SK-N-SH treated with all-trans-retinoic acid at 6 μM for 48 hours (cell line): ENCODE measurements around the gene DLK1.

Experiments used
- ATAC-seq: fragments of 200-7000 bp; cut with Tn5 transposase; 3 replicates; pipeline ENCODE4 v1.9.1; 2020; ENCODE audit warnings: mild to moderate bottlenecking, moderate library complexity
- ARNTL ChIP-seq: fragments of 450-650 bp; formaldehyde crosslinking; IDR thresholded peaks from 2 replicates; pipeline ENCODE4 v1.5.0; 2020; ENCODE audit warnings: low read depth, mild to moderate bottlenecking, moderate library complexity, borderline replicate concordance
- BACH2 ChIP-seq: fragments of 250-450 bp; sonication (Bioruptor Pico); IDR thresholded peaks from 2 replicates; pipeline ENCODE4 v1.9.0; 2021; ENCODE audit warnings: mild to moderate bottlenecking, borderline replicate concordance
- CSDC2 ChIP-seq: fragments of 250-450 bp; sonication (Bioruptor Pico); IDR thresholded peaks from 2 replicates; pipeline ENCODE4 v1.5.0; 2020; ENCODE audit warnings: mild to moderate bottlenecking, moderate library complexity
- CSRNP3 ChIP-seq: fragments of 250-450 bp; sonication (Bioruptor Pico); IDR thresholded peaks from 2 replicates; pipeline ENCODE4 v1.5.1; 2021; ENCODE audit warnings: mild to moderate bottlenecking, moderate library complexity
- ESRRG ChIP-seq: fragments of 250-450 bp; sonication (Bioruptor Pico); IDR thresholded peaks from 2 replicates; pipeline ENCODE4 v1.6.1; 2021; ENCODE audit warnings: mild to moderate bottlenecking
- GLIS3 ChIP-seq: fragments of 250-450 bp; sonication (Bioruptor Pico); IDR thresholded peaks from 2 replicates; pipeline ENCODE4 v1.5.0; 2020; ENCODE audit warnings: mild to moderate bottlenecking, moderate library complexity
- ISL1 ChIP-seq: fragments of 250-450 bp; sonication (Bioruptor Pico); IDR thresholded peaks from 2 replicates; pipeline ENCODE4 v2.1.2; 2022; ENCODE audit warnings: mild to moderate bottlenecking, moderate library complexity
- OSR1 ChIP-seq: fragments of 250-450 bp; sonication (Bioruptor Pico); IDR thresholded peaks from 2 replicates; pipeline ENCODE4 v1.8.0; 2022; ENCODE audit warnings: moderate library complexity, mild to moderate bottlenecking, inconsistent platforms
- POU6F1 ChIP-seq: fragments of 250-450 bp; sonication (Bioruptor Pico); IDR thresholded peaks from 2 replicates; pipeline ENCODE4 v1.8.0; 2021; ENCODE audit warnings: low read depth, mild to moderate bottlenecking, moderate library complexity, borderline replicate concordance
- SNAI2 ChIP-seq: fragments of 250-450 bp; sonication (Bioruptor Pico); IDR thresholded peaks from 2 replicates; pipeline ENCODE4 v1.5.0; 2020; ENCODE audit warnings: mild to moderate bottlenecking, moderate library complexity
- TCF4 ChIP-seq: fragments of 250-450 bp; sonication (Bioruptor Pico); IDR thresholded peaks from 2 replicates; pipeline ENCODE4 v1.8.0; 2021; ENCODE audit warnings: mild to moderate bottlenecking, moderate library complexity, borderline replicate concordance
- TOX ChIP-seq: fragments of 250-450 bp; sonication (Bioruptor Pico); IDR thresholded peaks from 2 replicates; pipeline ENCODE4 v1.8.0; 2021; ENCODE audit warnings: mild to moderate bottlenecking, moderate library complexity, borderline replicate concordance
- ZC3H10 ChIP-seq: fragments of 250-450 bp; sonication (Bioruptor Pico); IDR thresholded peaks from 2 replicates; pipeline ENCODE4 v1.5.1; 2021; ENCODE audit warnings: mild to moderate bottlenecking, moderate library complexity
- ZFP3 ChIP-seq: fragments of 250-450 bp; sonication (Bioruptor Pico); IDR thresholded peaks from 2 replicates; pipeline ENCODE4 v1.5.0; 2020; ENCODE audit warnings: mild to moderate bottlenecking, moderate library complexity
- ZNF565 ChIP-seq: fragments of 450-650 bp; formaldehyde crosslinking; conservative IDR thresholded peaks from 2 replicates; pipeline ENCODE4 v1.5.0; 2020; ENCODE audit warnings: low read depth, mild to moderate bottlenecking, moderate library complexity
- ZNF70 ChIP-seq: fragments of 450-650 bp; formaldehyde crosslinking; IDR thresholded peaks from 2 replicates; pipeline ENCODE4 v1.5.0; 2020; ENCODE audit warnings: mild to moderate bottlenecking, moderate library complexity
- ZNF8 ChIP-seq: fragments of 450-650 bp; formaldehyde crosslinking; IDR thresholded peaks from 2 replicates; pipeline ENCODE4 v1.5.0; 2020; ENCODE audit warnings: mild to moderate bottlenecking, moderate library complexity
- TF ChIP-seq, protein P1 (sequence below): fragments of 250-450 bp; sonication (Bioruptor Pico); IDR thresholded peaks from 2 replicates; pipeline ENCODE4 v1.5.0; 2020; ENCODE audit warnings: mild to moderate bottlenecking, moderate library complexity
- TF ChIP-seq, protein P2 (sequence below): fragments of 250-450 bp; sonication (Bioruptor Pico); IDR thresholded peaks from 2 replicates; pipeline ENCODE4 v1.5.1; 2020; ENCODE audit warnings: low read depth, mild to moderate bottlenecking, moderate library complexity

The DLK1 gene

DNA sequence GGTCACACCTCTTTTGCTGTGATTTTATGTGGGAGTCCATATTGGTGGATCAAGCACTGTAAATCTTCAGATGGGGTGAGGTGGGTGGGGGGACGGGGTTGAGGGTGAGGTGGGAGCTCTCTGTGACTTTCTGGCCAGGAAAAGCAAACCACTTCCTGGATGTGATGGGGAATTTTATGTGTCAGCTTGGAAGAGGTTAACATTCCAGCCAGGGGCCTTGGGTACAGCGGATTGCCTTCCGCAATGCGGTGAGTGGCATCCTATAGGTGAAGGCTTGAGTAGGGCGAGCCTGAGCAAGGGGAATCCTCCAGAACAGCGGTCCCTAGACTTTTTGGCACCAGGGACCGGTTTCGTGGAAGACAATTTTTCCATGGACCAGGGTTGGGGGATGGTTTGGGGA is 36.2 kb downstream of the DLK1 start (continued):
- TF ChIP-seq TCF4 (CRISPR knock-in tag): no peak

- TF ChIP-seq ESRRG (CRISPR knock-in tag): no peak
- no peak for TF ChIP-seq BACH2
- no peak for TF ChIP-seq CSRNP3
- TF ChIP-seq GLIS3 (CRISPR knock-in tag): no peak
- TF ChIP-seq OSR1 (CRISPR knock-in tag): no peak
- no peak for TF ChIP-seq ARNTL
- no peak for TF ChIP-seq POU6F1 (CRISPR knock-in tag)
- TF ChIP-seq ZNF70 (CRISPR knock-in tag): no peak
- no peak for TF ChIP-seq CSDC2 (CRISPR knock-in tag)
- no peak for TF ChIP-seq TOX
- no peak for TF ChIP-seq ZFP3 (CRISPR knock-in tag)
Observed at GRCh38 chr14:100764471-100765115, 37.9 kb downstream of the DLK1 start.

GRCh38 chr14:100765296-100765695 is 38.6 kb downstream of the DLK1 start:
- ATAC-seq: no peak
- no peak for TF ChIP-seq ZC3H10 (CRISPR knock-in tag)
- no peak for TF ChIP-seq ESRRG (CRISPR knock-in tag)
- TF ChIP-seq TCF4 (CRISPR knock-in tag): no peak
- no peak for TF ChIP-seq ISL1 (CRISPR knock-in tag)
- TF ChIP-seq, protein P1, sequence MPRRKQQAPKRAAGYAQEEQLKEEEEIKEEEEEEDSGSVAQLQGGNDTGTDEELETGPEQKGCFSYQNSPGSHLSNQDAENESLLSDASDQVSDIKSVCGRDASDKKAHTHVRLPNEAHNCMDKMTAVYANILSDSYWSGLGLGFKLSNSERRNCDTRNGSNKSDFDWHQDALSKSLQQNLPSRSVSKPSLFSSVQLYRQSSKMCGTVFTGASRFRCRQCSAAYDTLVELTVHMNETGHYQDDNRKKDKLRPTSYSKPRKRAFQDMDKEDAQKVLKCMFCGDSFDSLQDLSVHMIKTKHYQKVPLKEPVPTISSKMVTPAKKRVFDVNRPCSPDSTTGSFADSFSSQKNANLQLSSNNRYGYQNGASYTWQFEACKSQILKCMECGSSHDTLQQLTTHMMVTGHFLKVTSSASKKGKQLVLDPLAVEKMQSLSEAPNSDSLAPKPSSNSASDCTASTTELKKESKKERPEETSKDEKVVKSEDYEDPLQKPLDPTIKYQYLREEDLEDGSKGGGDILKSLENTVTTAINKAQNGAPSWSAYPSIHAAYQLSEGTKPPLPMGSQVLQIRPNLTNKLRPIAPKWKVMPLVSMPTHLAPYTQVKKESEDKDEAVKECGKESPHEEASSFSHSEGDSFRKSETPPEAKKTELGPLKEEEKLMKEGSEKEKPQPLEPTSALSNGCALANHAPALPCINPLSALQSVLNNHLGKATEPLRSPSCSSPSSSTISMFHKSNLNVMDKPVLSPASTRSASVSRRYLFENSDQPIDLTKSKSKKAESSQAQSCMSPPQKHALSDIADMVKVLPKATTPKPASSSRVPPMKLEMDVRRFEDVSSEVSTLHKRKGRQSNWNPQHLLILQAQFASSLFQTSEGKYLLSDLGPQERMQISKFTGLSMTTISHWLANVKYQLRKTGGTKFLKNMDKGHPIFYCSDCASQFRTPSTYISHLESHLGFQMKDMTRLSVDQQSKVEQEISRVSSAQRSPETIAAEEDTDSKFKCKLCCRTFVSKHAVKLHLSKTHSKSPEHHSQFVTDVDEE (CRISPR knock-in tag): no peak

More at GRCh38 chr14:100764471-100765115, 37.9 kb downstream of the DLK1 start:
- ATAC-seq: no peak

DNA sequence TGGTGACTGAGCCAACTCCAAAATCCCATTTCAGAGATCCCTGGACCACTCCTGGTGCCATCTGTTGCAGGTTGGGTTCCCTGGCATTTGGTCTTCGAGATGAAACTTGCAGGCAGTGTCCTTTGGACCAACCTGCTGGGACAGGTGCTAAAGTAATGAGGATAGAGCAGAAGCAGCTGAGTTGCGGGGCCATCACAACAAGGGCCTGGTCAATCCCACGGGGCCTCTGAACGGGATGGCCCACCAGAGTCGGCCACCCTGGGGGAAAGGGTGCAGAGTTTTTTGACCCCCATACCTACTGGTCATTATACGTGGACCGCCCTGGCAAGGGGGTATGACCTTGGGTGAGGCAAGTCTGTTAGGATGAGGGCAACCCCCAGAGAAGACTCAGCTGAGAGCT is 39.3 kb downstream of the DLK1 start:
- no peak for ATAC-seq
- TF ChIP-seq ZNF8 (no peak), ESRRG (CRISPR knock-in tag) (no peak), ISL1 (CRISPR knock-in tag) (no peak)
- TF ChIP-seq, protein P1 (CRISPR knock-in tag): no peak

DNA sequence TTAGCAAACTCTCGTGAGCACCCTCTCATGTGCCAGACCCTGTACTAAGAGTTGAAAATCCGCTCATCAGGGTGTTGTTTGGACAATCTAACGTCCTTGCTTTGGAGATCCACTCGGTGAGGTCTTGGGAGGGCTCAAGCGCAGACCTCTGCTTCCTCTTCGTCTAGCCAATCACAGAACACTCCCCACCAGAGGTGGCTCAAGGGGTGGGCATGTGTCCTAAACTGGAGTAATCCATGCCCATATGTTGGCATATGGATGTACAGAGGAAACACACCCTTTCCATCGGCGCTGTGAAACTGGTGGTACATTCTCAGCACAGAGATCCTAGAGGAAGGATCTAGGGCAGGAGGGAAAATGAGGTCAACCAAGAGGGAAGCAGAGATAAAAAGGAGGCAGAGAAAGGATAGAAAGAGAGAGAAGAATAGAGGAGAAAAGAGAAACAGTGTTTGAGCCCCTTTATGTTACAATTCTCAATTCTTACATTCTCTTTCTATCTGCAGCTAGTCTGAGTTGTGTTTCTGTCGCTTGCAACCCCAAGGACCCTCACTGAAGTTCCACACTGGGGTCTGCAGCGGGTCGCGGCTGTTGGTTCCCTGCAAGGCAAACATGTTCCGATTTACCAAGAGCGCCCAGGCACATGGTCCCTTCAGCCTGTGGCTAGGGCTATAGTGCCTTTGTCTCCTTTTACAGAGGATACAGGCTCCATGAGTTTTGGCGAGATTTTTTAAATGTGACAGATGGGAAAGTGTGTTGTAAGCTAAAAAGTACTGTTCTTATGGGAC is 40.5 kb downstream of the DLK1 start:
- TF ChIP-seq ISL1 (CRISPR knock-in tag): no peak
- TF ChIP-seq ZNF8: no peak
- no peak for TF ChIP-seq CSDC2 (CRISPR knock-in tag)
- no peak for TF ChIP-seq ZNF565 (CRISPR knock-in tag)
- no peak for TF ChIP-seq TCF4 (CRISPR knock-in tag)
- no peak for TF ChIP-seq TOX
- no peak for TF ChIP-seq BACH2
- TF ChIP-seq, protein P2, sequence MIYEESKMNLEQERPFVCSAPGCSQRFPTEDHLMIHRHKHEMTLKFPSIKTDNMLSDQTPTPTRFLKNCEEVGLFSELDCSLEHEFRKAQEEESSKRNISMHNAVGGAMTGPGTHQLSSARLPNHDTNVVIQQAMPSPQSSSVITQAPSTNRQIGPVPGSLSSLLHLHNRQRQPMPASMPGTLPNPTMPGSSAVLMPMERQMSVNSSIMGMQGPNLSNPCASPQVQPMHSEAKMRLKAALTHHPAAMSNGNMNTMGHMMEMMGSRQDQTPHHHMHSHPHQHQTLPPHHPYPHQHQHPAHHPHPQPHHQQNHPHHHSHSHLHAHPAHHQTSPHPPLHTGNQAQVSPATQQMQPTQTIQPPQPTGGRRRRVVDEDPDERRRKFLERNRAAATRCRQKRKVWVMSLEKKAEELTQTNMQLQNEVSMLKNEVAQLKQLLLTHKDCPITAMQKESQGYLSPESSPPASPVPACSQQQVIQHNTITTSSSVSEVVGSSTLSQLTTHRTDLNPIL (CRISPR knock-in tag): no peak
- TF ChIP-seq CSRNP3: no peak
- no peak for TF ChIP-seq POU6F1 (CRISPR knock-in tag)
- TF ChIP-seq SNAI2: no peak

More for the DNA sequence above, 40.5 kb downstream of the DLK1 start:
- no peak for ATAC-seq
